ENCODE data around the gene ATG9B.

- TF ChIP-seq REST (IDR thresholded peaks at IDR 0.05; ENCODE audit: insufficient read depth in 1 of 2, low read depth in 2 of 2, low read length in 1 of 2): no peak
- TF ChIP-seq, protein P1, sequence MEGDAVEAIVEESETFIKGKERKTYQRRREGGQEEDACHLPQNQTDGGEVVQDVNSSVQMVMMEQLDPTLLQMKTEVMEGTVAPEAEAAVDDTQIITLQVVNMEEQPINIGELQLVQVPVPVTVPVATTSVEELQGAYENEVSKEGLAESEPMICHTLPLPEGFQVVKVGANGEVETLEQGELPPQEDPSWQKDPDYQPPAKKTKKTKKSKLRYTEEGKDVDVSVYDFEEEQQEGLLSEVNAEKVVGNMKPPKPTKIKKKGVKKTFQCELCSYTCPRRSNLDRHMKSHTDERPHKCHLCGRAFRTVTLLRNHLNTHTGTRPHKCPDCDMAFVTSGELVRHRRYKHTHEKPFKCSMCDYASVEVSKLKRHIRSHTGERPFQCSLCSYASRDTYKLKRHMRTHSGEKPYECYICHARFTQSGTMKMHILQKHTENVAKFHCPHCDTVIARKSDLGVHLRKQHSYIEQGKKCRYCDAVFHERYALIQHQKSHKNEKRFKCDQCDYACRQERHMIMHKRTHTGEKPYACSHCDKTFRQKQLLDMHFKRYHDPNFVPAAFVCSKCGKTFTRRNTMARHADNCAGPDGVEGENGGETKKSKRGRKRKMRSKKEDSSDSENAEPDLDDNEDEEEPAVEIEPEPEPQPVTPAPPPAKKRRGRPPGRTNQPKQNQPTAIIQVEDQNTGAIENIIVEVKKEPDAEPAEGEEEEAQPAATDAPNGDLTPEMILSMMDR (IDR thresholded peaks at IDR 0.05): no peak
- peak; percentile 39; the same call in 1 of the 2 replicates for TF ChIP-seq POLR2AphosphoS5 (IDR thresholded peaks at IDR 0.05; ENCODE audit: low read depth, low read length)
- TF ChIP-seq SIN3A (IDR thresholded peaks at IDR 0.05; ENCODE audit: borderline replicate concordance, insufficient read depth, low read depth, low read length): no peak
- peak; percentile 100 for TF ChIP-seq TCF7L2 (IDR thresholded peaks at IDR 0.05; ENCODE audit: low read depth, low read length)
These were observed 33.9 kb upstream of the ATG9B start for GRCh38 chr7:151057989-151058780.

Data from Panc1 (cell line).